Measurements from ENCODE around the gene SERPINB6. TPM values are rescaled to one million over a fixed set of nuclear protein-coding genes. Genes with fewer than 3 reads are reported as not detected.

The SERPINB6 gene
- total RNA-seq, 3 donors from 2014 or later (not counting 1 experiment from before 2014, with no cell fraction given) = 120 to 135 (median 129) TPM

DNA sequence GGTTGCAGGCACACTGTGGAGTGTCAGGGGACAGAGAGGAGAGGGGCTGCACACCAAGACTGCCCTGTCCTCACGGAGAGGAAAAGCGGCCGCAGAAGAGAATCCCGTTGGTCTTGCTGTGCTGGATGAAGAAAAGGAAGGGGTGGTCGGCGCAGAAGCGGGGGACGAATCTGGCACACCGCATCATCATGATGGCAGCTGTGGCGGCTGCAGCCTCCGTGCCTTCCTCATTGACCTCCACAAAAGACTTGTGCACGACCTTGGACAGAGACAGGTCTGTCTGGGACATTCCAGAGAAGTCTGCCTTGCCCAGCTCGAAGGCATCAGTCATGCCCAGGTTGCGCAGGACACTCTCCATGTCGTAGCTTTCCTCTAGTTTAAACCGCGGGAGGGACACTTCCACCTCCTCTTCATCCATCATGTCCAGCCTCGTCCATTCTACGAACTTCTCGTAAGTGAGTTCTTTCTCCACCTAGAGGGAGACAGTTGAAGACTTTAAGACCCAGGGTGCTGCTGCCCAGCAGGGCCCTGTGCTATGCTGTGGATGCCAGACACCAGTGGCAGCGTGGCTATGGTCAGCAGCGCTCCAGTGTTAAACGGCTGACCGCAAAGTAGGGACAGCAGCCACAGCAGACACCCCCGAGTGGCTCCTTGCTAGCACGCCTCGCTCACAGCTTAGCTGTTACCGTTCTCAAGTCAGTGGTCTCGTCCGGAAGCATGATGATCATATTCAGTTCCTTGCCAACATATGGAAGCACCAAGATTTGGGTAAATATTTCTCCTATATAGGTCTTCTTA is 22.9 kb downstream of the SERPINB6 start:
- Mint-ChIP-seq H3K9me3 (no peaks in the 10 kb centered on the region), H3K4me1 (peaks cover 17 to 19% of the 10 kb centered on the region in 2 donors), H3K27me3 (ENCODE audit: low read depth in 2 of 2) (no peaks in the 10 kb centered on the region), H3K36me3 (no peaks in the 10 kb centered on the region), H3K27ac (no peak overlapping the region), H3K4me3 (no peak overlapping the region)
- Histone ChIP-seq H3K4me1 (ENCODE audit: control insufficient read depth, insufficient read depth, low read length) (peaks cover 18% of the 10 kb centered on the region), H3K27ac (ENCODE audit: low read length) (no peak overlapping the region), H3K4me3 (ENCODE audit: low read length) (no peak overlapping the region), H3K36me3 (ENCODE audit: control insufficient read depth, insufficient read depth, low read length) (peaks cover 11% of the 10 kb centered on the region), H3K9me3 (ENCODE audit: control insufficient read depth, insufficient read depth, low read length) (no peaks in the 10 kb centered on the region), H3K27me3 (ENCODE audit: control insufficient read depth, insufficient read depth, low read length) (no peaks in the 10 kb centered on the region)
- 95% methylated on average over 30 of the region's 30 CpGs for WGBS (ENCODE audit: insufficient coverage)
- TF ChIP-seq, protein P1, sequence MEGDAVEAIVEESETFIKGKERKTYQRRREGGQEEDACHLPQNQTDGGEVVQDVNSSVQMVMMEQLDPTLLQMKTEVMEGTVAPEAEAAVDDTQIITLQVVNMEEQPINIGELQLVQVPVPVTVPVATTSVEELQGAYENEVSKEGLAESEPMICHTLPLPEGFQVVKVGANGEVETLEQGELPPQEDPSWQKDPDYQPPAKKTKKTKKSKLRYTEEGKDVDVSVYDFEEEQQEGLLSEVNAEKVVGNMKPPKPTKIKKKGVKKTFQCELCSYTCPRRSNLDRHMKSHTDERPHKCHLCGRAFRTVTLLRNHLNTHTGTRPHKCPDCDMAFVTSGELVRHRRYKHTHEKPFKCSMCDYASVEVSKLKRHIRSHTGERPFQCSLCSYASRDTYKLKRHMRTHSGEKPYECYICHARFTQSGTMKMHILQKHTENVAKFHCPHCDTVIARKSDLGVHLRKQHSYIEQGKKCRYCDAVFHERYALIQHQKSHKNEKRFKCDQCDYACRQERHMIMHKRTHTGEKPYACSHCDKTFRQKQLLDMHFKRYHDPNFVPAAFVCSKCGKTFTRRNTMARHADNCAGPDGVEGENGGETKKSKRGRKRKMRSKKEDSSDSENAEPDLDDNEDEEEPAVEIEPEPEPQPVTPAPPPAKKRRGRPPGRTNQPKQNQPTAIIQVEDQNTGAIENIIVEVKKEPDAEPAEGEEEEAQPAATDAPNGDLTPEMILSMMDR (IDR thresholded peaks at IDR 0.05) = no peak
- intact Hi-C loops (cut with micrococcal nuclease) = no loop called here
- DNase-seq (no peak), ATAC-seq (no peak)

DNA sequence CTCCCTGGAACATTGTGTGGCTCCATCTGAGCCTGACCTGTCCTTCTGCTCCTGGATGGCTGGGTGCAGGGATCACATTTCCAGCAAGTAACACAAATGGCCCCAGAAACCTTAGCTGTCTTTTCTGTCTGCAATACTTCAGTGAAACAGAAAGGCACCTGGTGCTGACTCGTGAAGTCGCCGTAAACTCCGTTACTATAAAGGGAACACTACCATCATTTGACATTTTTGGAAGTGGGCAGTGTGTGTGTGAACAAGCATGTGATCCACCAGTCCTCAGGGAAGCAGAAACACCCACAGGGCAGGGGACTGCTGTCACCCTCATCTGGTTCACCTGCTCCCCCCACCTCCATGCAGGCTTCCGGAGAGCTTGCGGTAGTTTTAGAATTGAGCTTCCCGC is 23.9 kb downstream of the SERPINB6 start:
- Mint-ChIP-seq H3K27ac (no peak overlapping the region), H3K36me3 (no peaks in the 10 kb centered on the region), H3K9me3 (no peaks in the 10 kb centered on the region), H3K4me1 (peaks cover 20 to 28% of the 10 kb centered on the region in 2 donors), H3K27me3 (ENCODE audit: low read depth in 2 of 2) (no peaks in the 10 kb centered on the region), H3K4me3 (no peak overlapping the region)
- no peak overlapping the region for H3K27ac ChIP-seq (ENCODE audit: low read length)
- TF ChIP-seq, protein P1 (IDR thresholded peaks at IDR 0.05) = no peak
- 100% methylated on average over 6 of the region's 7 CpGs for WGBS (ENCODE audit: insufficient coverage)
- no peak for ATAC-seq
- no peak overlapping the region for H3K4me3 ChIP-seq (ENCODE audit: low read length)
- H3K9me3 ChIP-seq (ENCODE audit: control insufficient read depth, insufficient read depth, low read length) = no peaks in the 10 kb centered on the region
- DNase-seq = no peak
- H3K4me1 ChIP-seq (ENCODE audit: control insufficient read depth, insufficient read depth, low read length) = peaks cover 28% of the 10 kb centered on the region
- H3K27me3 ChIP-seq (ENCODE audit: control insufficient read depth, insufficient read depth, low read length) = no peaks in the 10 kb centered on the region
- intact Hi-C loops (cut with micrococcal nuclease) = no loop called here
- H3K36me3 ChIP-seq (ENCODE audit: control insufficient read depth, insufficient read depth, low read length) = peaks cover 11% of the 10 kb centered on the region

DNA sequence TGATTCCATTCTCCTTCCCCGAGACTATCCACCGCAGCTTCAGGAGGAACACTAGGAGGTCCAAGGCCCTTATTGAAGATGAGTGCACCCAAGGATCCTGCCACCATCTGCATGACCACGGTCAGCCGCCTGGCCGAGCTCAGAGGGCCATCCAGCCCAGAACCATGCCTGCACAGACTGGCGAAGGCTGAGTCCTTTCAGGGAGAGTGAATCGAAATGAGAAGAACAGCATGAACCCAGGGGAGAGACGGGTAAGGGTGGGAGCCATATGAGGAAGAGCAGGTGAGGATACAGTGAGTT is 26.3 kb downstream of the SERPINB6 start:
- WGBS (ENCODE audit: insufficient coverage) = 93% methylated on average over 8 of the region's 8 CpGs
- intact Hi-C loops (cut with micrococcal nuclease) = no loop called here
- Mint-ChIP-seq H3K27me3 (ENCODE audit: low read depth in 2 of 2) (no peaks in the 10 kb centered on the region), H3K27ac (no peak overlapping the region), H3K36me3 (no peaks in the 10 kb centered on the region), H3K9me3 (peaks cover 0 to 3% of the 10 kb centered on the region in 2 donors), H3K4me1 (peaks cover 29 to 42% of the 10 kb centered on the region in 2 donors), H3K4me3 (no peak overlapping the region)
- H3K27ac ChIP-seq (ENCODE audit: low read length) = no peak overlapping the region
- no peaks in the 10 kb centered on the region for H3K27me3 ChIP-seq (ENCODE audit: control insufficient read depth, insufficient read depth, low read length)
- peaks cover 11% of the 10 kb centered on the region for H3K36me3 ChIP-seq (ENCODE audit: control insufficient read depth, insufficient read depth, low read length)
- no peak for ATAC-seq
- DNase-seq = no peak
- H3K9me3 ChIP-seq (ENCODE audit: control insufficient read depth, insufficient read depth, low read length) = no peaks in the 10 kb centered on the region
- TF ChIP-seq, protein P1 (IDR thresholded peaks at IDR 0.05) = no peak
- peaks cover 38% of the 10 kb centered on the region for H3K4me1 ChIP-seq (ENCODE audit: control insufficient read depth, insufficient read depth, low read length)
- no peak overlapping the region for H3K4me3 ChIP-seq (ENCODE audit: low read length)
